HG03342 (cell line): Measurements from ENCODE around the gene IRF2BP2.

Source experiments
- ATAC-seq: cut with Tn5 transposase; IDR thresholded peaks from one replicate; pipeline ENCODE4 v1.9.1; 2021; ENCODE audit warnings: mild to moderate bottlenecking, moderate library complexity; ENCODE audit not compliant: unreplicated experiment

IRF2BP2 gene

DNA sequence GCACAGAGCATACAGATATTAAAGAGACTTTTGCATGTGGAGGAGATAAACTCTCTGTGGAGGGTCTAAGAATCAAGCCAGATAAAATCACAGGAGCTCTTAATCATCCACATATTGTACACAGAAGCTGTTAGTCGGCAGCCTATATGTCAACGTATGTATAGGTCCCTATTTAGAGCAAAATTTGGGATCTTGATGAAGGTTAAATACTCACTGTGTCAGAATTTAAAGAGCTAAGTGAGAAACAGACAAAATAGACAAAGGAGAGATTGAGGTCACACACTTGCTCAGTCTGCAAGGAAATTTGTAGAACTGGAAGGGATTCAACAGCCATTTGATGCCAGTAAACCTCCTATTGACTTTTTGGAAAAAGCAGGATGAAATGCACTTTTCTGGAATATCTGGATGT is 4.1 kb upstream of the IRF2BP2 start:
- ATAC-seq: no peak

- ATAC-seq: no peak
These were observed 3.3 kb upstream of the IRF2BP2 start for GRCh38 chr1:234613128-234613875.

DNA sequence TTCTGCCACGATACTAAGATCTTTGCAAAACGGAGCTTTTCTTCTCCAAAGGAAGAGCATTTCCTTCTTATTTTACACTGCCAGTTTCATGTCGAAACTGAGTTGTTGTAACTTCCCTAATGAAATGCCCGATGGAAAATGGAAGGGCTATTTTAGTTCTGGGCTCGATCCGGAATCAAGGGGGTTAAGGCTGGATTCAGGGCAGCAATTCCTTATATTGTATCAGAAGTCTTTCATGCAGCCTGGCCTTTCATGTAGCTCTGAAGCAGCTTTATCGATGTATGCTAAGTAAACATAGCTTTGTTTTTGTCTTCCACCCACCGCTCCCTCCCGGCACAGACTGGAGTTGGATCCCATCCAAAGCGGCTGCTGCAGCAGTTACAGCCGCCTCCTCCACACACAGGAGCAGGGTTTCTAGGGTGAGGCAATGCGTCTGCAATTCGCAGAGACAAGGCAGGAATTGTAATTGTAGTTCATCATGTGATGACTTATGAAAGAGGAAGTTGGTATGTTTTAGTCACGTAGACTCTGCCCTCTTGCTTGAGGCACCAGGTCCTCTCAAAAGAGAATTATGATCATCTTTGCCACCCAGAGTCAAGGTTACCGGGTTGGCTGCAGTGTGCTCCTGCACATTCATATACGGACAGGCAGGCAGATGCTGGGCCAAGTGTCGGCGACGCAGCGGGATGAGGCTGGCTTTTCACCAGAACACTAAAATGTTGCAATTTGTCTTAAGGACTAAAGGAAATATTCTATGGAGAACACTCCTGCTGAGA is 2.6 kb upstream of the IRF2BP2 start:
- peak; percentile 33 for ATAC-seq

GRCh38 chr1:234611847-234612351 is 1.9 kb upstream of the IRF2BP2 start:
- ATAC-seq: no peak

DNA sequence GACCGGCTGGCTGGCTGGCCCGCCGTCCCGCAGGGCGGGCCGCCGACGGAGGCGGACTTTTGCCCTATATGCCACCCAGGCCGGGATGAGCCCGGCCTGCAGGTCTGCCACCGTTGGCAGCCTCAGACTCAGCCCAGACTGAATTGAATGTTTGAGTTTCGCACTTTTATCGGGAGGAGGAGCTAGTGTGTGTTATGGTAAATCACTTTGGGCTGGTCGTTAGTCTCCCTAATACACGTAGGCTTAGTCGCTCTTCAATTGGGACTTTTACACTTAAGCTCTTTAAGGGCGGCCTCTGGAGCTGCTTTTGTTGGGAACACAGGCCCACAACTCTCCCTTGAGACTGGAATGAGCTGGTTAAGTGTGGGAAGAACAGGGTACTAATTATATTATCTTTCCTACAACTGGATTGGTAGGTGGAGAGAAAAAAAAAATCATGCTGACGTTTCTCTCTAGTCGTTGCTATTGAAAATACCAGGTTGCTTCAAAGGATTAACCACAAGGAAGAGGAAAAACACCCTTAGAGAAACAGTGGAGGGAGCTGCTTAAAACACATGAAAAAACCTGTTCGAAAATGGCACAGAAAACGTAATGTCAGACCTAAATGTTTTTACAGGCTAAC is 1.4 kb upstream of the IRF2BP2 start:
- peak; percentile 11 for ATAC-seq

GRCh38 chr1:234610666-234611224 is 767 bp upstream of the IRF2BP2 start:
- peak; percentile 39 for ATAC-seq

GRCh38 chr1:234609691-234610042 is 311 bp downstream of the IRF2BP2 start:
- no peak for ATAC-seq

- no peak for ATAC-seq
These were observed 877 bp downstream of the IRF2BP2 start for GRCh38 chr1:234608911-234609690.

DNA sequence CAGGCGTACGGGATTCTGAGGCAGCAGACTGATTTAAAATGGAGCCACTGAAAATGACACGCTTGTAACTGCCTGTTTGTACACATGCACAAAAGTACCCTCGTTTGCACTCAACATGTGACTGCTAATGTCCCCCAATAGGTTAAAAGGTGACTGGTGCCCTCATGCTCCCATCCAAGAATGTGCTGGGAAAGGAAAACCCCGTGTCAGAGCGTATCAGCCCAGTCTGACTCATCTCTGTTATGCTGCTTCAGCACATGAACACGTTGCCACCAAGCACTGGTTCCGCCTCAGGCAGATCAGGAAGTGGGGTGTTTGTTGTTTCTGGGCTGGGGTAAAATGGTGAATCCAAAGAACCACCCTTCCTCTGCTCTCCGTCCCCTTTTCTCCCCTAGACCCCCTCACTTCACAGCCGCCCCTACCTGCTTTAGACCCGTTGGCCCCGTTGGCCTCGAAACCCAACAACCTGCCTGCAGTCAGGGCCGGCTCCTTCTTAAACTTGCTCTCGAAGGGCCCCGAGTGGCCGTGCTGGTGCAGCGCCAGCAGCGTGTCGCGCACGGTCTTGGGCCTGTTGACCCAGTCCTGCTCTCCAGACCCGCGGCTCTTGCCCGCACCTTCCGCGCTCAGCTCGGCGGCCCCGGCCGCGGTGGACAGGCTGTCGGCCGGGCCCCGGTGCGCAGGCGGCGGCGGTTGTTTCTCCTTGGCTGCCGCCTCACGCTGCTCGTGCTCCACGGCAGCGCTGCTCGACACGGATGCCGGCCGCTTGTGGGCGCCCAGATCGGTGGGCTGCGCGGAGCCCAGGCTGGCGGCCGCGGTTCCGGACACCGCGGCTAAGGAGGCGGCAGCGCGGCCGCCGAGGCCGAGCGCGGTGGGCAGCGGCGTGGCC is 1.7 kb downstream of the IRF2BP2 start:
- ATAC-seq: peak; percentile 25

DNA sequence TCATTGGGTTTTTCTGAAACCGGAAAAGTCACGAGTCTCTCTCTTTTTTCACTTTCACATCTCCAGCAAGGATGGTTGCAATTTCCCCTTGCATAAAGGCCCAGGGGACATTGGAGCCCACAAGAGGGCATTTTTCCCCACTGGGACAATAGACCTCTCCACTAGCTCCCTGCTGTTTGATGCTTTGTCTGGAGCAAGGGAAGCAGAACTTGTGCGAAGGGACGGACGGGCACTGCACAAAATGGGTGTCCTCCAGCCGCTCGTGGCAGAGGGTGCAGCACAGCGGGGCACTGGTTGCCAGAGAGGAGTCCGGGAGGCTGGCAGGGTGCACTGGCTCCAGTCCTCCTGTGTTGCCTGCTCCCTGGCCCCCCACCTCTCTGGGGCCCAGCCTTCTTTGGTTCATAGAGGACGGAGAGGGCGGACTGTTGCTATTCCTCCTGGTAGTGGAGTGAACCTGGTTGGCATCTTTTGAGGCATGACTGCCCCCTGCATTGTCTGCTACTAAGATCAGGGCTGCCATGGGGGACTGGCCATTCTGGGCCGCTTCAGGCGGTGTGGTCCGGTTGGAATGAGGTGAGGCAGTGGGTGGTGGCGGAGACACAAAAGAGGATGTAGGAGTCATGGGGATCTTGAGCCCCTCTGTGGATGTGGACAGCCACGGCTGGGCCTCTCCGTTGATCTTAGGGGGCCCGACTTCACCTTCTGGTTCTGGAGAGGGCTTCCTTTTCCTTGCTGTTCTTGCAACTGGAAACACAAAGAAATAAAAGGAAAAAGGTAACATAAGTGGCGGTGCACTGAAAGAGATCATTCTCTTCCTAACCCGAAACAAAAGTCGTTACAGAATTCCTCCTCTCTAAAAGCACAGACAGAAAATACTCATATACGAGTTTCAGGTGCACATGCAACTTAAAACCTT is 2.6 kb downstream of the IRF2BP2 start:
- no peak for ATAC-seq

- ATAC-seq: no peak
These were observed 3.2 kb downstream of the IRF2BP2 start for GRCh38 chr1:234606784-234607108.

DNA sequence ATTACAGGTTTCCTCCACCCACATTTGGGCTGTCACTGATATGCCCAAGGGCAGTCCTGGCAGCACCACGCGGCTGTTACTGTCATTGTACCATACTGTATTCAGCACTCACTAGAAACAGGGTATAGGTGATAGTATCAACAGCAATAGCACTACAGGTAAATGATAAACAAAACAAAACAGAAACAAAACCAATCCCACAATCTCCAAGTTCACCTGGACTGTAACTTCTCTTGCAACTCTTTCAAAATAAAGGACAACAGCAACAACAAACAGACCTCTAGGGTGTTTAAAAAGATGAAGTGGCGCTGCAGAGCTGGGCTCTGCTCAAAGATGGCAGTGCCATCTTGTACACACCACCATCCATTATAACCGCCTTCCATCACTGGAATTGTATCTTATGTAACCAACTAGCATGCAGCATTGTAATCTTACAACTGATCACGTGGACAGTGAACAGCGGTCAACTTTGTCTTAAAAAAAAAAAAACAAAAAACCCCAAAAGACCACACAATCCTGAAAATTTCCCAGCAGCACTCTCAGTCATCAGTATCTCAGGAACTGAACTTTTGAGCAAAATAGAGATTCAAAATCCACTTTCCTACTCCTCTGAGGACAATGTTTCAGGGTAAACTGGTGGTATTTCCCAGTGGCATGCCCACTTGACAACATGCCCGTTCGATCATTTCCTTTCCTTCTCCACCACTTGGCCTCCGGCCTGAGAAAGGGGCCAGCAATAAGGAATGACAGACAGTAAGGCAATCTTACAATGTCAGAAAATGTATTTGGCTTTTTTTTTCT is 3.8 kb downstream of the IRF2BP2 start:
- no peak for ATAC-seq

DNA sequence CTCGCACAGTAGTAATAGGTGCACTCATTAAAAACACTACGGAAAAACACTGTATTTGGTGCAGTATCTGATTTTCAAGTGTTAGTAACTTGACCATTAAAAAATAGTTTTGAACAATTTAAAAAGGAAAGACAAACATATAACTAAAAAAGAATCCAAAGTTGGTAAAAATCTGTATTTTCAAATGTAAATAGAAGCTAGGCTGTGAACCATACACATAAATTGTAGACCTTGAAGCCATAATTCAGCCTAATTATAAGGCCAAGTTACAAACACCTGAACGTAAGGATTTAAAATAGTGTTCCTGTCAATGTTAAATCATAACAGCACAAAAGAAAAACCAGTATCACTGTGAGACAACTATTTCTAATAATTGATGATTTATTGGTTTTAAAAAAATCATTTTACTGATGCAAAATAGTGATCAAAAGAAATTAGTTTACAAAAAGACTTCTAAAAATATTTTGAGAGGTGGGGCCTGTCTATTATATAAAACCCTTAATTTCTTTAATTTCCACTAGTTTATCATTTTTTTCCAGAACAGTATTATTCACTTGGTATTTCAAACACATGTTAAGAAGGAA is 4.5 kb downstream of the IRF2BP2 start:
- ATAC-seq: no peak

GRCh38 chr1:234604495-234605398 is 5.2 kb downstream of the IRF2BP2 start:
- ATAC-seq: no peak

- ATAC-seq: no peak
These were observed 6.5 kb downstream of the IRF2BP2 start for GRCh38 chr1:234603221-234604204.
